Heart left ventricle (tissue), 16 donors: Measurements from ENCODE around the gene MIEN1. TPM values are rescaled to one million over a fixed set of nuclear protein-coding genes. Genes with fewer than 3 reads are reported as not detected.
A peak's percentile ranks its signal among the peaks of the same experiment; 100 is the strongest.
"Not testable (repeated sequence)": the region's sequence is repeated elsewhere in the genome, so short reads cannot be mapped to it uniquely, and the experiment has no call there.

Source experiments
- ATAC-seq, 4 donors: fragments of 200-7000 bp; cut with Tn5 transposase; one replicate each; pipeline ENCODE4 v1.9.1; 2020 to 2022; ENCODE audit warnings: moderate library complexity in 4 of 4, mild to moderate bottlenecking in 3 of 4, moderate number of reproducible peaks in 1 of 4
- DNase-seq, 5 donors: peaks; one replicate each; pipeline ENCODE4 v3.0.0-alpha.2; 2020
- H3K27ac ChIP-seq, 12 donors: fragments of 200-600 bp; sonication (generic) in 4 of 12; one replicate each; pipeline versions ENCODE4 v1.5.0 to v1.8.0; 2016 to 2022; ENCODE audit warnings: mild to moderate bottlenecking in 2 of 12
- H3K27me3 ChIP-seq, 9 donors: fragments of 200-600 bp; sonication (generic) in 2 of 9; one replicate each; pipeline versions ENCODE4 v1.5.1 to v1.8.0; 2016 to 2022; ENCODE audit warnings: mild to moderate bottlenecking in 3 of 9
- H3K36me3 ChIP-seq, 9 donors: fragments of 200-600 bp; sonication (generic) in 2 of 9; one replicate each; pipeline versions ENCODE4 v1.5.0 to v1.8.0; 2018 to 2022; ENCODE audit warnings: mild to moderate bottlenecking in 2 of 9
- H3K4me1 ChIP-seq, 12 donors: fragments of 200-600 bp; sonication (generic) in 4 of 12; one replicate each; pipeline versions ENCODE4 v1.5.0 to v1.8.0; 2016 to 2022; ENCODE audit warnings: mild to moderate bottlenecking in 3 of 12
- H3K4me3 ChIP-seq, 12 donors: fragments of 200-600 bp; sonication (generic) in 4 of 12; one replicate each; pipeline versions ENCODE4 v1.5.0 to v1.8.0; 2017 to 2022; ENCODE audit warnings: mild to moderate bottlenecking in 9 of 12, moderate library complexity in 4 of 12
- H3K9me3 ChIP-seq, 12 donors: fragments of 200-600 bp; sonication (generic) in 4 of 12; one replicate each; pipeline versions ENCODE4 v1.5.0 to v1.8.0; 2016 to 2022; ENCODE audit warnings: mild to moderate bottlenecking in 1 of 12
- POLR2A ChIP-seq, 2 donors: fragments of 450-650 bp; IDR thresholded peaks; one replicate each; pipeline ENCODE4 v1.6.1; 2017; ENCODE audit warnings: antibody characterized with exemption in 2 of 2, mild to moderate bottlenecking in 2 of 2, moderate library complexity in 2 of 2
- WGBS, 4 donors: extraction: QIAGEN DNeasy Blood & Tissue Kit in 2 of 4; methylation state at CpG; one replicate each; pipeline versions ENCODE4 v1.1.5 to v1.1.7; 2013 to 2018; 5-methylcytosine and 5-hydroxymethylcytosine counted together
- intact Hi-C, 10 donors: fragments of 100-400 bp; cut with DNase I; formaldehyde crosslinking; loops; one replicate each; pipeline versions ENCODE4 v1.11.1 to v1.14.2; 2022
- polyA plus RNA-seq, 2 donors: library from polyadenylated mRNA; stranded (reverse); fragments of 200-250 nt; gene quantifications; one replicate each; pipeline ENCODE4 v1.2.3, GENCODE V29; 2013
- total RNA-seq, 9 donors: library from RNA; depleted of rRNA in 2 of 9; stranded (reverse); fragments of >200 nt in 2 of 9; fragmentation: NEBNext Ultra II Directional in 3 of 9; extraction: Animal tissue kit (Norgen Biotek cat#: 25700) in 3 of 9; gene quantifications; one replicate each; pipeline versions ENCODE4 v1.1.0 to v1.2.4, GENCODE V29; 2016 to 2023
- TF ChIP-seq, protein P1 (sequence below), 12 donors: fragments of 200-600 bp; sonication (generic) in 4 of 12; IDR thresholded peaks; one replicate each; pipeline versions ENCODE4 v1.5.0 to v1.8.0; 2018 to 2022; ENCODE audit warnings: antibody characterized with exemption in 12 of 12, mild to moderate bottlenecking in 5 of 12
- donor health status: ischemic (EF 13 %, LVEDD 7.1; RV severe dilation, severe dysfunction).
- donor health status: healthy with polysubstance abuse.
- donor health status: DM: no; HTN: yes; CAD: no.
- donor health status: DM: no; HTN: no; CAD: no.
- donor health status: ischemic (EF 25% LVEDD 6.9; RV normal size, moderate dysfunction).
- donor health status: ischemic (EF 25% LVEDD 5.7; RV mildly dilated, moderate dysfunction).
- donor health status: healthy.
- donor health status: DM: yes; HTN: yes; CAD: no.
- donor health status: ischemic (EF 35%, LVEDD 5.7; RV mildly dilated, moderate dysfunction).
- donor health status: nonischemic (EF 11% LVEDD 7.7; RV severe dilation, severe dysfunction).
- donor health status: DM: yes; HTN: yes; CAD: no.
- donor health status: PGD.
- donor health status: ischemic (EF 29% LVEDD 5.4; RV normal size, mild dysfunction).
- donor health status: nonischemic (EF 23%, LVEDD 6.1; RV moderate dilation, normal function).

Gene MIEN1
- total and polyA plus RNA-seq, 11 donors = 34.3 to 159 (median 55.1) TPM

DNA sequence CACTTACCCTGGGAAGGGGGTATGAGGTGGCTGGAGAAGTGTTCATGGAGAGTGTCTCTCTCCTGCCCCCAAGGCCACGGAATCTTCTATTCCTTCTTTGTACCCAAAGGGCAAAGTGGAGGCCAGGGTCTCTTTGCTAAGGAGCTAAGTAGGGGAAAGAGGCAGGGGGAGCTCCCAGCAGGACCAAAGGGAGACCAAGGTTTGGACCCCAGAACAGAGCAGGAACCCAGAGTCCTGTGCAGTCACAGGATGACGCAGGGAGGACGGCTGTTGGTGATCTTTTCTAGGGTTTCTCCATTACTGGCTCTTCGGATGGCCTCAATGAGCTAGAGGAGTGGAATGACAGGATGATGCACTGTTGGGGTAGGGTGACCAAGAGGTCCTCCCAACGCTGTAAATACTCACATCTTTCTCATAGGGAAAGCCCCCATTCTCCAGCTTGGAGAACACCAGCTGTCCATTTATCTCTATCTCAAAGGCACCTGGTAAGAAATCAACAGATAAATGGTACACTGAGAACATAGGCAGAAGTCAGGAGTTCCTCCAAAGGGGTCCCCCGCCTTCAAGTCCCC lies 966 bp downstream of the MIEN1 start:
- H3K27me3 ChIP-seq = no peaks in the 10 kb centered on the region
- H3K4me3 ChIP-seq = peak overlapping the region; percentile 56 to 99 (median 81)
- no peaks in the 10 kb centered on the region for H3K9me3 ChIP-seq
- 72 to 77% (median 73%) methylated on average over 6 of the region's 6 CpGs for WGBS, 4 donors
- intact Hi-C loops = loop anchor here in 1 of 10 donors (5.0 kb wide), 1 partner anchor 42 kb away; the partner anchor contains the start of gene PGAP3
- ATAC-seq = no peak
- TF ChIP-seq, protein P1, sequence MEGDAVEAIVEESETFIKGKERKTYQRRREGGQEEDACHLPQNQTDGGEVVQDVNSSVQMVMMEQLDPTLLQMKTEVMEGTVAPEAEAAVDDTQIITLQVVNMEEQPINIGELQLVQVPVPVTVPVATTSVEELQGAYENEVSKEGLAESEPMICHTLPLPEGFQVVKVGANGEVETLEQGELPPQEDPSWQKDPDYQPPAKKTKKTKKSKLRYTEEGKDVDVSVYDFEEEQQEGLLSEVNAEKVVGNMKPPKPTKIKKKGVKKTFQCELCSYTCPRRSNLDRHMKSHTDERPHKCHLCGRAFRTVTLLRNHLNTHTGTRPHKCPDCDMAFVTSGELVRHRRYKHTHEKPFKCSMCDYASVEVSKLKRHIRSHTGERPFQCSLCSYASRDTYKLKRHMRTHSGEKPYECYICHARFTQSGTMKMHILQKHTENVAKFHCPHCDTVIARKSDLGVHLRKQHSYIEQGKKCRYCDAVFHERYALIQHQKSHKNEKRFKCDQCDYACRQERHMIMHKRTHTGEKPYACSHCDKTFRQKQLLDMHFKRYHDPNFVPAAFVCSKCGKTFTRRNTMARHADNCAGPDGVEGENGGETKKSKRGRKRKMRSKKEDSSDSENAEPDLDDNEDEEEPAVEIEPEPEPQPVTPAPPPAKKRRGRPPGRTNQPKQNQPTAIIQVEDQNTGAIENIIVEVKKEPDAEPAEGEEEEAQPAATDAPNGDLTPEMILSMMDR (IDR thresholded peaks at IDR 0.05) = no peak
- TF ChIP-seq POLR2A (IDR thresholded peaks at IDR 0.05) = no peak
- H3K27ac ChIP-seq = peak overlapping the region in 9 of 12 donors; percentile 81 to 97 (median 90)
- DNase-seq = no peak
- peaks cover 0 to 50% (median 43%) of the 10 kb centered on the region in 9 donors for H3K36me3 ChIP-seq
- H3K4me1 ChIP-seq = peaks cover 0 to 19% (median 8%) of the 10 kb centered on the region in 12 donors

DNA sequence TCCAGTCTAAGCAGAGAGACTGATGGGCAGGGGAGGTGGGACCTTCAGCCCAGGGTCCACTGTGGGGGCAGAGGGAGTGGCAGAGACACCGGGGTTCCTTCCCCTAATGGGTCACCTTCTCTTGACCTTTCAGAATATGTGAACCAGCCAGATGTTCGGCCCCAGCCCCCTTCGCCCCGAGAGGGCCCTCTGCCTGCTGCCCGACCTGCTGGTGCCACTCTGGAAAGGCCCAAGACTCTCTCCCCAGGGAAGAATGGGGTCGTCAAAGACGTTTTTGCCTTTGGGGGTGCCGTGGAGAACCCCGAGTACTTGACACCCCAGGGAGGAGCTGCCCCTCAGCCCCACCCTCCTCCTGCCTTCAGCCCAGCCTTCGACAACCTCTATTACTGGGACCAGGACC lies 2.8 kb downstream of the MIEN1 start:
- Histone ChIP-seq H3K36me3 (peaks cover 0 to 64% (median 45%) of the 10 kb centered on the region in 9 donors), H3K9me3 (no peaks in the 10 kb centered on the region), H3K4me3 (no peak overlapping the region), H3K27ac (no peak overlapping the region), H3K4me1 (peaks cover 0 to 19% (median 8%) of the 10 kb centered on the region in 12 donors), H3K27me3 (no peaks in the 10 kb centered on the region)
- TF ChIP-seq, protein P1 (IDR thresholded peaks at IDR 0.05) = no peak
- no peak for TF ChIP-seq POLR2A (IDR thresholded peaks at IDR 0.05)
- ATAC-seq (no peak), DNase-seq (no peak)
- WGBS, 4 donors = 74 to 89% (median 75%) methylated on average over 3 to 10 of the region's 10 CpGs
- intact Hi-C loops = loop anchor here in 1 of 10 donors (5.0 kb wide), 1 partner anchor 40 kb away; the partner anchor contains the start of gene PGAP3

DNA sequence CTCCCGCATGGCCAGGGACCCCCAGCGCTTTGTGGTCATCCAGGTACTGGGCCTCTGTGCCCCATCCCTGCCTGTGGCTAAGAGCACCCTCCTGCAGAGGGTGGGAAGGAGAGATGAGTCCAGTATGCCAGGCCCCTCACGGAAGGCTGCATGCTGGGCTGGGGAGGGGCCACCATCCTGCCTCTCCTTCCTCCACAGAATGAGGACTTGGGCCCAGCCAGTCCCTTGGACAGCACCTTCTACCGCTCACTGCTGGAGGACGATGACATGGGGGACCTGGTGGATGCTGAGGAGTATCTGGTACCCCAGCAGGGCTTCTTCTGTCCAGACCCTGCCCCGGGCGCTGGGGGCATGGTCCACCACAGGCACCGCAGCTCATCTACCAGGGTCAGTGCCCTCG lies 3.7 kb downstream of the MIEN1 start:
- ATAC-seq = no peak
- H3K36me3 ChIP-seq = peaks cover 0 to 72% (median 52%) of the 10 kb centered on the region in 9 donors
- DNase-seq = no peak
- H3K4me3 ChIP-seq = no peak overlapping the region
- H3K27me3 ChIP-seq = no peaks in the 10 kb centered on the region
- no peak overlapping the region for H3K27ac ChIP-seq
- H3K9me3 ChIP-seq = no peaks in the 10 kb centered on the region
- intact Hi-C loops = loop anchor here in 1 of 10 donors (5.0 kb wide), 1 partner anchor 39 kb away; the partner anchor contains the start of gene PGAP3
- 84 to 98% (median 88%) methylated on average over 8 to 9 of the region's 9 CpGs for WGBS, 4 donors
- no peak for TF ChIP-seq POLR2A (IDR thresholded peaks at IDR 0.05)
- TF ChIP-seq, protein P1 (IDR thresholded peaks at IDR 0.05) = no peak
- H3K4me1 ChIP-seq = peaks cover 0 to 19% (median 8%) of the 10 kb centered on the region in 12 donors

DNA sequence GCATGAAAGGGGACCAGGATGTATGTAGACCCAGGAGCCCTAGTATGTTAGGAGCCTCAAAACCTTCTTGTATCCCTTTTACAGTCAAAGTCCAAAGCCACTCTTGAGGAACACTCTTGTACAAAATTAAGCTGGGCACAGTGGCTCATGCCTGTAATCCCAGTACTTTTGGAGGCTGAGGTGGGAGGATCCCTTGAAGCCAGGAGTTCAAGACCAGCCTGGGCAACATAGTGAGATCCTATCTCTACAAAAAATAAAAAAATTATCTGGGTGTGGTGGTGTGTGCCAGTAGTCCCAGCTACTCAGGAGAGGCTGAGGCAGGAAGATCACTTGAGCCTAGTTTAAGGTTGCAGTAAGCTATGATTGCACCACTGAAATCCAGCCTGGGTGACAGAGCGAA lies 4.4 kb downstream of the MIEN1 start:
- not testable (repeated sequence) for H3K27me3 ChIP-seq, H3K9me3 ChIP-seq, DNase-seq, H3K27ac ChIP-seq, H3K4me3 ChIP-seq, ATAC-seq
- peaks cover 0 to 76% (median 55%) of the 10 kb centered on the region in 9 donors for H3K36me3 ChIP-seq
- 97 to 100% (median 100%) methylated on average over 1 of the region's 1 CpG for WGBS, 4 donors
- intact Hi-C loops = loop anchor here in 1 of 10 donors (5.0 kb wide), 1 partner anchor 39 kb away; the partner anchor contains the start of gene PGAP3
- peaks cover 0 to 19% (median 8%) of the 10 kb centered on the region in 12 donors for H3K4me1 ChIP-seq
